ENCODE measurements around the gene RTL9. TPM values are rescaled to one million over a fixed set of nuclear protein-coding genes. Genes with fewer than 3 reads are reported as not detected.
A peak's percentile ranks its signal among the peaks of the same experiment; 100 is the strongest.

The RTL9 gene
- total RNA-seq, 1 donor from 2014 or later, result 0.40 TPM

- ATAC-seq (no peak), DNase-seq (no peak)
- intact Hi-C loops (cut with micrococcal nuclease), result no loop called here
Measured at GRCh38 chrX:110338935-110339334, 19.7 kb upstream of the RTL9 start.

GRCh38 chrX:110341189-110342035, 17.2 kb upstream of the RTL9 start:
- DNase-seq (no peak), ATAC-seq (no peak)
- intact Hi-C loops (cut with micrococcal nuclease), result no loop called here

GRCh38 chrX:110346681-110347080, 12.0 kb upstream of the RTL9 start:
- DNase-seq (peak; percentile 35), ATAC-seq (peak; percentile 44)
- intact Hi-C loops (cut with micrococcal nuclease), result no loop called here

- no peak for DNase-seq
- ATAC-seq, result no peak
- intact Hi-C loops (cut with micrococcal nuclease), result no loop called here
Measured at GRCh38 chrX:110359273-110359672, 625 bp downstream of the RTL9 start.

GRCh38 chrX:110363244-110363643, 4.6 kb downstream of the RTL9 start:
- no peak for DNase-seq
- no peak for ATAC-seq
- intact Hi-C loops (cut with micrococcal nuclease), result no loop called here

GRCh38 chrX:110373310-110373709, 14.7 kb downstream of the RTL9 start:
- intact Hi-C loops (cut with micrococcal nuclease), result no loop called here
- ATAC-seq (no peak), DNase-seq (no peak)

- DNase-seq, result no peak
- intact Hi-C loops (cut with micrococcal nuclease), result no loop called here
- ATAC-seq, result no peak
Measured at GRCh38 chrX:110374559-110374958, 15.9 kb downstream of the RTL9 start.

GRCh38 chrX:110381216-110381615, 22.6 kb downstream of the RTL9 start:
- intact Hi-C loops (cut with micrococcal nuclease), result no loop called here
- ATAC-seq (no peak), DNase-seq (no peak)

GRCh38 chrX:110383414-110383813, 24.8 kb downstream of the RTL9 start:
- intact Hi-C loops (cut with micrococcal nuclease), result no loop called here
- DNase-seq, result no peak
- no peak for ATAC-seq

GRCh38 chrX:110384490-110384889, 25.8 kb downstream of the RTL9 start:
- DNase-seq (no peak), ATAC-seq (no peak)
- intact Hi-C loops (cut with micrococcal nuclease), result no loop called here

GRCh38 chrX:110389570-110389969, 30.9 kb downstream of the RTL9 start:
- intact Hi-C loops (cut with micrococcal nuclease), result no loop called here
- no peak for DNase-seq
- ATAC-seq, result no peak

- DNase-seq, result no peak
- intact Hi-C loops (cut with micrococcal nuclease), result no loop called here
- ATAC-seq, result no peak
Measured at GRCh38 chrX:110391086-110391485, 32.4 kb downstream of the RTL9 start.

GRCh38 chrX:110394651-110395050, 36.0 kb downstream of the RTL9 start:
- intact Hi-C loops (cut with micrococcal nuclease), result no loop called here
- ATAC-seq (no peak), DNase-seq (no peak)

GRCh38 chrX:110395877-110396276, 37.2 kb downstream of the RTL9 start:
- DNase-seq (no peak), ATAC-seq (no peak)
- intact Hi-C loops (cut with micrococcal nuclease), result no loop called here

GRCh38 chrX:110396735-110397134, 38.1 kb downstream of the RTL9 start:
- ATAC-seq, result no peak
- intact Hi-C loops (cut with micrococcal nuclease), result no loop called here
- no peak for DNase-seq

- ATAC-seq, result no peak
- DNase-seq, result no peak
- intact Hi-C loops (cut with micrococcal nuclease), result no loop called here
Measured at GRCh38 chrX:110397339-110397738, 38.7 kb downstream of the RTL9 start.

- DNase-seq (no peak), ATAC-seq (no peak)
- intact Hi-C loops (cut with micrococcal nuclease), result no loop called here
Measured at GRCh38 chrX:110397904-110398303, 39.3 kb downstream of the RTL9 start.

GRCh38 chrX:110399497-110399896, 40.8 kb downstream of the RTL9 start:
- no peak for DNase-seq
- intact Hi-C loops (cut with micrococcal nuclease), result no loop called here
- ATAC-seq, result no peak

- intact Hi-C loops (cut with micrococcal nuclease), result no loop called here
- DNase-seq (no peak), ATAC-seq (no peak)
Measured at GRCh38 chrX:110399966-110400365, 41.3 kb downstream of the RTL9 start.

GRCh38 chrX:110401135-110401534, 42.5 kb downstream of the RTL9 start:
- intact Hi-C loops (cut with micrococcal nuclease), result no loop called here
- no peak for DNase-seq

GRCh38 chrX:110402091-110402849, 43.6 kb downstream of the RTL9 start:
- ATAC-seq (peak; percentile 94), DNase-seq (peak; percentile 48)
- intact Hi-C loops (cut with micrococcal nuclease), result no loop called here

More at GRCh38 chrX:110401135-110401534, 42.5 kb downstream of the RTL9 start:
- no peak for ATAC-seq

Data from left ventricle myocardium superior (tissue), 1 donor.